NCI-H2227 treated with DMSO at 0.1 percent for 48 hours (cell line): ENCODE data around the gene NUDT6.

Source experiments
- DNase-seq: peaks from one replicate; lab custom pipeline; 2025; lab: John Stamatoyannopoulos, UW

NUDT6 gene

GRCh38 chr4:122914292-122914904, 8.0 kb downstream of the NUDT6 start:
- no peak for DNase-seq

GRCh38 chr4:122912810-122913575, 9.4 kb downstream of the NUDT6 start:
- DNase-seq: no peak

- DNase-seq: no peak
These were observed 10.8 kb downstream of the NUDT6 start for GRCh38 chr4:122911588-122911987.

- DNase-seq: no peak
These were observed 12.7 kb downstream of the NUDT6 start for GRCh38 chr4:122909683-122910082.

- no peak for DNase-seq
These were observed 14.2 kb downstream of the NUDT6 start for GRCh38 chr4:122908223-122908622.

- no peak for DNase-seq
These were observed 15.5 kb downstream of the NUDT6 start for GRCh38 chr4:122906859-122907305.

GRCh38 chr4:122903766-122904288, 18.6 kb downstream of the NUDT6 start:
- DNase-seq: no peak

GRCh38 chr4:122901247-122902010, 21.0 kb downstream of the NUDT6 start:
- no peak for DNase-seq

- DNase-seq: no peak
These were observed 22.1 kb downstream of the NUDT6 start for GRCh38 chr4:122900314-122900713.

GRCh38 chr4:122899682-122900081, 22.7 kb downstream of the NUDT6 start:
- no peak for DNase-seq

GRCh38 chr4:122898370-122899150, 23.8 kb downstream of the NUDT6 start:
- DNase-seq: no peak

- no peak for DNase-seq
These were observed 26.1 kb downstream of the NUDT6 start for GRCh38 chr4:122896270-122896669.

GRCh38 chr4:122895336-122895995, 26.9 kb downstream of the NUDT6 start:
- DNase-seq: no peak

GRCh38 chr4:122894827-122895226, 27.6 kb downstream of the NUDT6 start:
- DNase-seq: no peak

- no peak for DNase-seq
These were observed 32.1 kb downstream of the NUDT6 start for GRCh38 chr4:122890147-122890795.

- no peak for DNase-seq
These were observed 32.7 kb downstream of the NUDT6 start for GRCh38 chr4:122889726-122890125.

- DNase-seq: no peak
These were observed 37.9 kb downstream of the NUDT6 start for GRCh38 chr4:122884499-122884898.

GRCh38 chr4:122882857-122883735, 39.3 kb downstream of the NUDT6 start:
- DNase-seq: no peak

GRCh38 chr4:122879001-122879400, 43.4 kb downstream of the NUDT6 start:
- DNase-seq: no peak

- DNase-seq: no peak
These were observed 45.9 kb downstream of the NUDT6 start for GRCh38 chr4:122876456-122876855.
